Neuronal stem cell (in vitro differentiated cells): Measurements from ENCODE around the gene NDUFS7.

Experiments
- DNase-seq: peaks from one replicate; pipeline ENCODE4 v3.0.0-alpha.2; 2013; ENCODE audit warnings: low spot score
- H2AFZ ChIP-seq: one replicate; pipeline ENCODE4 v1.6.1; 2013; ENCODE audit warnings: mild to moderate bottlenecking, low read length, inconsistent platforms
- H2AK5ac ChIP-seq: 2 replicates; pipeline ENCODE4 v1.6.1; 2013; ENCODE audit warnings: low read depth, mild to moderate bottlenecking, inconsistent platforms, low read length, moderate library complexity, mixed read lengths
- H2BK120ac ChIP-seq: 2 replicates; pipeline ENCODE4 v1.6.1; 2013; ENCODE audit warnings: low read depth, mild to moderate bottlenecking, inconsistent platforms, low read length, moderate library complexity, mixed read lengths
- H2BK12ac ChIP-seq: one replicate; pipeline ENCODE4 v1.6.1; 2013; ENCODE audit warnings: low read length, inconsistent platforms
- H2BK15ac ChIP-seq: 2 replicates; pipeline ENCODE4 v1.6.1; 2013; ENCODE audit warnings: mild to moderate bottlenecking, low read length, inconsistent platforms, mixed read lengths
- H2BK5ac ChIP-seq: one replicate; pipeline ENCODE4 v1.6.1; 2013; ENCODE audit warnings: inconsistent platforms, mild to moderate bottlenecking, low read length, moderate library complexity
- H3K14ac ChIP-seq: one replicate; pipeline ENCODE4 v1.6.1; 2013; ENCODE audit warnings: low read length, inconsistent platforms
- H3K18ac ChIP-seq: 2 replicates; pipeline ENCODE4 v1.6.1; 2013; ENCODE audit warnings: low read length, inconsistent platforms
- H3K23ac ChIP-seq: 2 replicates; pipeline ENCODE4 v1.6.1; 2013; ENCODE audit warnings: low read depth, mild to moderate bottlenecking, mixed read lengths, low read length, inconsistent platforms; ENCODE audit not compliant: poor library complexity
- H3K27ac ChIP-seq: replicated peaks from 3 replicates; pipeline ENCODE4 v1.5.1; 2013; ENCODE audit warnings: low read length, inconsistent platforms
- H3K27me3 ChIP-seq, 3 experiments: 2 replicates each; pipeline ENCODE4 v1.6.1; 2013; ENCODE audit warnings: low read length in 3 of 3, mild to moderate bottlenecking in 2 of 3, inconsistent platforms in 1 of 3, low read depth in 1 of 3, mixed read lengths in 1 of 3, moderate library complexity in 1 of 3; ENCODE audit not compliant: control insufficient read depth in 3 of 3, insufficient read depth in 3 of 3
- H3K36me3 ChIP-seq, 2 donors: replicated peaks in 1 of 2; 2 replicates each; pipeline ENCODE4 v1.6.1; 2013; ENCODE audit warnings: low read length in 2 of 2; ENCODE audit not compliant: control insufficient read depth in 2 of 2, insufficient read depth in 2 of 2
- H3K4ac ChIP-seq: 2 replicates; pipeline ENCODE4 v1.6.1; 2013; ENCODE audit warnings: inconsistent platforms, mild to moderate bottlenecking, low read length, moderate library complexity
- H3K4me1 ChIP-seq, 2 donors: 1 replicate in 1 of 2; 2 replicates in 1 of 2; pipeline ENCODE4 v1.6.1; 2013; ENCODE audit warnings: low read length in 2 of 2, low read depth in 1 of 2; ENCODE audit not compliant: control insufficient read depth in 2 of 2, insufficient read depth in 1 of 2
- H3K4me2 ChIP-seq: one replicate; pipeline ENCODE4 v1.6.1; 2013; ENCODE audit warnings: mild to moderate bottlenecking, low read length, inconsistent platforms; ENCODE audit not compliant: insufficient read depth, poor library complexity, severe bottlenecking
- H3K4me3 ChIP-seq, 2 donors: 2 replicates each; pipeline ENCODE4 v1.5.1; 2013; ENCODE audit warnings: low read length in 2 of 2, mild to moderate bottlenecking in 2 of 2, inconsistent platforms in 1 of 2, moderate library complexity in 1 of 2
- H3K79me1 ChIP-seq: one replicate; pipeline ENCODE4 v1.6.1; 2013; ENCODE audit warnings: low read depth, mild to moderate bottlenecking, inconsistent platforms, low read length, moderate library complexity
- H3K9ac ChIP-seq: one replicate; pipeline ENCODE4 v1.6.1; 2013; ENCODE audit warnings: mild to moderate bottlenecking, low read depth, low read length, inconsistent platforms; ENCODE audit not compliant: poor library complexity
- H3K9me3 ChIP-seq, 2 donors: replicated peaks in 1 of 2; 2 replicates each; pipeline versions ENCODE3 to v1.6.1; 2013; ENCODE audit warnings: low read length in 2 of 2, mild to moderate bottlenecking in 2 of 2, inconsistent platforms in 1 of 2, low read depth in 1 of 2, mixed read lengths in 1 of 2, moderate library complexity in 1 of 2; ENCODE audit not compliant: control insufficient read depth in 2 of 2, insufficient read depth in 1 of 2
- H4K8ac ChIP-seq: one replicate; pipeline ENCODE4 v1.6.1; 2013; ENCODE audit warnings: low read depth, mild to moderate bottlenecking, inconsistent platforms, low read length, moderate library complexity
- H4K91ac ChIP-seq: one replicate; pipeline ENCODE4 v1.6.1; 2013; ENCODE audit warnings: low read length, low read depth, mild to moderate bottlenecking, inconsistent platforms; ENCODE audit not compliant: poor library complexity
- WGBS, 2 donors: extraction: QIAGEN DNeasy Blood & Tissue Kit; methylation state at CpG; one replicate each; pipeline ENCODE4 v1.1.7; 2013; ENCODE audit warnings: missing lambda C conversion rate in 2 of 2, mixed read lengths in 1 of 2; ENCODE audit not compliant: insufficient read length in 2 of 2, insufficient replicate concordance in 1 of 2; ENCODE audit errors: extremely low coverage in 2 of 2; 5-methylcytosine and 5-hydroxymethylcytosine counted together

Gene NDUFS7

DNA sequence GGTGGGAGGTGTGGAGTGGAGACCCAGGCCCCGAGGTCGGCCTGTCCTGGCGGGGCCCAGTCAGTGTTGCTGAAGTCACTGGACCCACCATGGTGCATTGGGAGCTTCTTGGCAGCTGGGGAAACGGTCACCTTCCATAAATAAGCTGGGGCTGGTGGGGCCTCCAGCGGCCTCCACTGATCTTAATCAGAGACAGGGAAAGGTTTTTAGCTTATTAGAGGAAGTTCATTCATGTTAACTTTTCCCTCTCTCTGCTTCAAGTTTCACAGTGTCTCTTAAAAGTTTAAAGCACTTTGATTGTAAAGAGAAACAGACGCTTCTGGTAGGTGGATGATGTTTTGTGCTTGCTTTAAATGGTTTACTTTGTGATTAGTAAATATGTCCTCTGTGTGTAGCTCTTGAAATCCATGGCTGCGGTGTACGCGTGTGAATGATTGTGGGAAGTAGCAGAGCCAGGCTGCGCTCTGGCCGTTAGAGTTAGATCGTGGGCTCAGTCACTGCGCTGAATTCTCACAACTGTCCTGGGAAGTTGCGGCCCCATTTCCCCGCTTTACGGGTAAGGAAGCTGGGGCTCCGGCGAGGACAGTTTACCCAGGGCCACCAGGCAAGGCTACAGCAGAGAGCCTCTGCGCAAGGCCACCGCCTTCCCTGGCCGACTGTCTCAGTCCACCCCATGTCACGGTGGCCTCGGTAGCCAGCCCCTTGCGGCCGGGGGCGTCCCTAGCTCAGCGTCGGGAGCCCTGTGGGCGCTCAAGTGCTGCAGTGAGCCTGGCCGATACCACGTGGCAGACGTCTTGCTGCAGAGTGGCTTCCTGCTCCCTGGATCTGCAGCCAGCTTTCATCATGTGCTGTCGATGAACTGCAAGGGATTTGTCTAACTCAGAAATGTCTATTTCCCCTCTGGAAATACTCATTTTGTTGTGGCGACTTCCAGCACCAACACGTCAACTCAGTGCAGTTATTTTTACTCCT is 16.5 kb upstream of the NDUFS7 start:
- Histone ChIP-seq H2BK5ac (no peak overlapping the region), H2BK15ac (no peak overlapping the region), H3K4me2 (no peak overlapping the region), H3K14ac (no peak overlapping the region), H3K4me3 (no peak overlapping the region), H2BK12ac (no peak overlapping the region), H2AK5ac (no peak overlapping the region), H2AFZ (no peak overlapping the region), H4K91ac (no peak overlapping the region), H3K27ac (no peak overlapping the region), H3K27me3 (no peaks in the 10 kb centered on the region), H3K4me1 (peaks cover 5 to 6% of the 10 kb centered on the region in 2 donors), H3K9ac (no peak overlapping the region), H2BK120ac (no peak overlapping the region), H3K79me1 (peaks cover 16% of the 10 kb centered on the region), H3K4ac (no peak overlapping the region), H4K8ac (peak overlapping the region; percentile 19), H3K36me3 (peaks cover 69 to 91% of the 10 kb centered on the region in 2 donors), H3K9me3 (peaks cover 0 to 2% of the 10 kb centered on the region in 2 donors), H3K18ac (no peak overlapping the region), H3K23ac (peak overlapping the region; percentile 80)
- no peak for DNase-seq
- WGBS, 2 donors: no CpG with 5 or more reads among the region's 35 CpGs

DNA sequence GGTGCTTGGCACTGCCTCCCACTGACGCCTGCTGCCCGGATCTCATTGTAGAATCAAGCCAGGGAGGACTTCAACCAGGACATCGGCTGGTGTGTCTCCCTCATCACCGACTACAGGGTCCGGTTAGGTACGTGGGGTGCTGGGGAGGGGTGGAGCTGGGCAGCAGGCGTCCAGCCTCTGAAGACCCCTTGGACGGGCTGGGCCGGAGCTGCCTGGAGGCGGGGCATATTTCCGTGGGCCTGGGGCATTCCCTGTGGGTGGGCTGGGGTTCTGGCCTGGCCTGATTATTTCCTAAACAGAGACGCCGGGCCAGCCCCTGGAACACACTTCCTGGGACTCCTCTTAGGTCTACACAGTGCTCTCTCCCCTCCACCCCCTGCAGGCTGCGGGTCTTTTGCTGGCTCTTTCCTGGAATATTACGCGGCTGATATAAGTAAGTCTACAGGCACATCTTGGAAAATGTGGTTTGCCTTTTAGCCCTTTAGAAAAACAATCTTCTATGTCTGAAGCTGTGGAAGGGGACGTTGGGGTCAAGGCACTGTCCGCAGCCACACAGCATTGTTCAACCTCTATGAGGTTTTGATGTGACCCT is 14.4 kb upstream of the NDUFS7 start:
- Histone ChIP-seq H3K4me1 (peaks cover 3 to 5% of the 10 kb centered on the region in 2 donors), H3K9ac (no peak overlapping the region), H4K8ac (no peak overlapping the region), H3K23ac (no peak overlapping the region), H3K36me3 (peaks cover 65 to 91% of the 10 kb centered on the region in 2 donors), H2BK15ac (no peak overlapping the region), H2BK120ac (no peak overlapping the region), H2BK5ac (no peak overlapping the region), H3K14ac (no peak overlapping the region), H2AK5ac (no peak overlapping the region), H2AFZ (no peak overlapping the region), H3K27me3 (no peaks in the 10 kb centered on the region), H3K4me3 (no peak overlapping the region), H3K4ac (no peak overlapping the region), H3K9me3 (peaks cover 0 to 2% of the 10 kb centered on the region in 2 donors), H3K79me1 (peaks cover 11% of the 10 kb centered on the region), H2BK12ac (peak overlapping the region; percentile 30), H4K91ac (no peak overlapping the region), H3K4me2 (no peak overlapping the region), H3K27ac (no peak overlapping the region), H3K18ac (peak overlapping the region; percentile 46)
- no peak for DNase-seq
- no CpG with 5 or more reads among the region's 18 CpGs for whole genome bisulfite sequencing, 2 donors

DNA sequence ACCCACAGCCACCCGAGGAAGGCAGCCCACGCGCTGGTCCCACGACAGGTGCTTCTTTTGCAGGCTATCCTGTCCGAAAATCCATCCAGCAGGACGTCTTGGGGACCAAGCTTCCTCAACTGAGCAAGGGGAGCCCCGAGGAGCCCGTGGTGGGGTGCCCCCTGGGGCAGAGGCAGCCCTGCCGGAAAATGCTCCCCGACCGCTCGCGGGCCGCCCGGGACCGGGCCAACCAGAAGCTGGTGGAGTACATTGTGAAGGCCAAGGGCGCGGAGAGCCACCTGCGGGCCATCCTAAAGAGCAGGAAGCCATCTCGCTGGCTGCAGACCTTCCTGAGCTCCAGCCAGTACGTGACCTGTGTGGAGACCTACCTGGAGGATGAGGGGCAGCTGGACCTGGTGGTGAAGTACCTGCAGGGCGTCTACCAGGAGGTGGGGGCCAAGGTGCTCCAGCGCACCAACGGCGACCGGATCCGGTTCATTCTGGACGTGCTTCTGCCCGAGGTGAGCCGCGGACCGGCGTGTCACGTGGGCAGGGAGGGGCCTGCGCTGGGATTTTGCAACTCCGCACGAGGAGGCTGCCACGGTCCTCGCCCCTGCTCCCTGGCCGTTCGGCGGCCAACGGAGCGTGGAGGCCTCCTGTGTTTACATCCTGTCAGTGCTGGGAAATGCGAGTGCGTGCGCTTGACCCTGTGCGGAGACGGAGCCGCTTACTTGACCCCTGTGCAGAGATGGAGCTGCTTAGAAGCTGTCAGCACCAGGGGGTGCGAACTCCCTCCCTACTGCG is 12.9 kb upstream of the NDUFS7 start:
- Histone ChIP-seq H3K4ac (no peak overlapping the region), H3K27me3 (no peaks in the 10 kb centered on the region), H2BK5ac (peak overlapping the region; percentile 53)

More for the DNA sequence above, 12.9 kb upstream of the NDUFS7 start:
- Histone ChIP-seq H4K91ac (no peak overlapping the region), H3K23ac (peak overlapping the region; percentile 25), H3K4me3 (no peak overlapping the region), H3K9me3 (peaks cover 0 to 2% of the 10 kb centered on the region in 2 donors), H3K36me3 (peaks cover 60 to 88% of the 10 kb centered on the region in 2 donors), H2AK5ac (no peak overlapping the region), H3K9ac (peak overlapping the region; percentile 21), H3K4me1 (peaks cover 0 to 5% of the 10 kb centered on the region in 2 donors), H2BK120ac (peak overlapping the region; percentile 81), H2BK15ac (no peak overlapping the region), H3K14ac (no peak overlapping the region), H3K27ac (no peak overlapping the region), H3K79me1 (peaks cover 11% of the 10 kb centered on the region), H4K8ac (no peak overlapping the region), H3K18ac (no peak overlapping the region), H2BK12ac (no peak overlapping the region), H3K4me2 (no peak overlapping the region), H2AFZ (no peak overlapping the region)
- DNase-seq: no peak
- no CpG with 5 or more reads among the region's 52 CpGs for WGBS, 2 donors
